GM18951 (cell line): ENCODE data around the gene PPP1R14D.
"Not testable (repeated sequence)": the region's sequence is repeated elsewhere in the genome, so short reads cannot be mapped to it uniquely, and the experiment has no call there.

Experiments
- POLR2A ChIP-seq: IDR thresholded peaks from 4 replicates; pipeline ENCODE4 v1.6.1; 2011; ENCODE audit warnings: mild to moderate bottlenecking; ENCODE audit not compliant: insufficient read length, insufficient read depth; ENCODE audit errors: extremely low read depth
- in situ Hi-C: fragments of 300-500 bp; cut with MboI; formaldehyde crosslinking; loops from one replicate; pipeline ENCODE4 v1.12.0; 2022; ENCODE audit warnings: low sequenced_read_pairs, mixed read lengths, inconsistent platforms; ENCODE audit not compliant: unreplicated experiment

The PPP1R14D gene

GRCh38 chr15:40828447-40829036 lies at the start of gene PPP1R14D:
Gene PPP1R14D (minus strand): TSS chr15:40828708. CDS start chr15:40828641, 67 bp downstream.
- no peak for TF ChIP-seq POLR2A
- in situ Hi-C loops: no loop called here

- in situ Hi-C loops: no loop called here
- no peak for TF ChIP-seq POLR2A
These were observed 49.2 kb upstream of the PPP1R14D start for GRCh38 chr15:40877694-40878093.

- TF ChIP-seq POLR2A: no peak
These were observed 47.7 kb upstream of the PPP1R14D start for GRCh38 chr15:40875991-40876730.

GRCh38 chr15:40873694-40874561 lies 45.4 kb upstream of the PPP1R14D start, which contains the start of gene RHOV:
Gene RHOV (minus strand): TSS chr15:40874234. CDS start chr15:40874139, 95 bp downstream.
- in situ Hi-C loops: no loop called here
- peak; percentile 62 for TF ChIP-seq POLR2A

More at GRCh38 chr15:40875991-40876730, 47.7 kb upstream of the PPP1R14D start:
- in situ Hi-C loops: no loop called here

- in situ Hi-C loops: no loop called here
- TF ChIP-seq POLR2A: no peak
These were observed 44.5 kb upstream of the PPP1R14D start for GRCh38 chr15:40872791-40873693.

- in situ Hi-C loops: no loop called here
- TF ChIP-seq POLR2A: no peak
These were observed 43.5 kb upstream of the PPP1R14D start for GRCh38 chr15:40871749-40872617.

GRCh38 chr15:40870716-40871115 lies 42.2 kb upstream of the PPP1R14D start:
- in situ Hi-C loops: no loop called here
- TF ChIP-seq POLR2A: no peak

- in situ Hi-C loops: no loop called here
- TF ChIP-seq POLR2A: no peak
These were observed 41.2 kb upstream of the PPP1R14D start for GRCh38 chr15:40869686-40870085.

- in situ Hi-C loops: no loop called here
- TF ChIP-seq POLR2A: no peak
These were observed 38.7 kb upstream of the PPP1R14D start for GRCh38 chr15:40867199-40867598.

GRCh38 chr15:40863660-40864270 lies 35.3 kb upstream of the PPP1R14D start:
- in situ Hi-C loops: no loop called here
- no peak for TF ChIP-seq POLR2A

- in situ Hi-C loops: not testable (repeated sequence)
These were observed 32.6 kb upstream of the PPP1R14D start for GRCh38 chr15:40861147-40861546.
